K562 (cell line): ENCODE results near the gene INPP1. TPM values are rescaled to one million over a fixed set of nuclear protein-coding genes. Genes with fewer than 3 reads are reported as not detected.

ENCODE experiments used
- MGA ChIP-seq: fragments of 450-650 bp; IDR thresholded peaks from 2 replicates; pipeline ENCODE4 v1.6.1; 2016; ENCODE audit warnings: mild to moderate bottlenecking, moderate library complexity
- PCBP1 ChIP-seq: fragments of 200-400 bp; formaldehyde crosslinking; IDR thresholded peaks from 2 replicates; pipeline ENCODE4 v1.6.1; 2018; ENCODE audit warnings: mild to moderate bottlenecking, low read depth, low read length; ENCODE audit not compliant: poor library complexity, severe bottlenecking
- SRSF9 ChIP-seq: fragments of 200-400 bp; formaldehyde crosslinking; IDR thresholded peaks from 2 replicates; pipeline ENCODE4 v1.6.1; 2017; ENCODE audit warnings: low read depth, low read length, borderline replicate concordance
- polyA plus RNA-seq, 8 experiments: library from polyadenylated mRNA; depleted of rRNA in 4 of 8; stranded (reverse) in 5 of 8; unstranded in 3 of 8; fragments of >200 nt; fragmentation: Nextera tagmentation in 2 of 8; fragmentation: Illumina TruSeq in 1 of 8; extraction: Ambion mirVana in 2 of 8; extraction: Trizol in 1 of 8; gene quantifications; 2 replicates each; pipeline versions ENCODE4 v1.2.1 to v1.2.3, GENCODE V29; 2011 to 2014; ENCODE audit warnings: inconsistent platforms in 1 of 8, missing spikeins in 1 of 8
- total RNA-seq, 7 experiments: library from RNA; depleted of rRNA in 6 of 7; stranded (reverse); fragments of >200 nt in 6 of 7; fragmentation: Illumina TruSeq in 2 of 7; extraction: Trizol in 2 of 7; gene quantifications; 2 replicates each; pipeline versions ENCODE4 v1.2.1 to v1.2.3, GENCODE V29; 2011 to 2021; ENCODE audit warnings: low replicate concordance in 1 of 7

INPP1 gene
- total and polyA plus RNA-seq, 9 of the 15 experiments (the other 6 are each of a cell fraction or from before 2014, with no cell fraction given), result 3.7 to 11.8 (median 6.5) TPM

- TF ChIP-seq MGA (no peak), SRSF9 (no peak), PCBP1 (no peak)
These were observed 963 bp downstream of the INPP1 start (continued) for GRCh38 chr2:190344276-190344827.
